Endothelial cell of umbilical vein (primary cell): ENCODE data around the gene ASMT. TPM values are rescaled to one million over a fixed set of nuclear protein-coding genes. Genes with fewer than 3 reads are reported as not detected.
"Not testable (repeated sequence)": the region's sequence is repeated elsewhere in the genome, so short reads cannot be mapped to it uniquely, and the experiment has no call there.

ENCODE experiments used
- Bru-seq: library from RNA; stranded (reverse); fragments of 400-500 nt; gene quantifications from one replicate; lab custom pipeline; 2021; lab: Mats Ljungman, UMichigan
- BruChase-seq, 2 experiments: library from RNA; stranded (reverse); fragments of 400-500 nt; gene quantifications; one replicate each; lab custom pipeline; 2021; lab: Mats Ljungman, UMichigan
- BruUV-seq: library from RNA; stranded (reverse); fragments of 400-500 nt; replicated peaks from 2 replicates; lab custom pipeline; 2021; lab: Mats Ljungman, UMichigan
- CTCF ChIA-PET: fragments of 300-600, 350-600 bp; sonication (Branson Sonifier 250); formaldehyde crosslinking; loops from one replicate; lab custom pipeline; 2021; ENCODE audit warnings: antibody characterized with exemption, inconsistent platforms; lab: Charles Lee
- POLR2A ChIA-PET: fragments of 300-600, 350-600 bp; sonication (Branson Sonifier 250); formaldehyde crosslinking; loops from one replicate; lab custom pipeline; 2021; ENCODE audit warnings: antibody characterized with exemption, inconsistent platforms; lab: Charles Lee
- DNase-seq: peaks from one replicate; pipeline ENCODE4 v3.0.0-alpha.2; 2011; ENCODE audit warnings: low read depth, low spot score
- FAIRE-seq: peaks from 2 replicates; lab custom pipeline; 2011; peaks lifted over from hg19 to GRCh38; lab: Jason Lieb, UNC
- H2AFZ ChIP-seq: 2 replicates; pipeline ENCODE4 v1.6.0; 2012; ENCODE audit warnings: low read depth, low read length, control low read depth, inconsistent platforms
- H3K27ac ChIP-seq: 2 replicates; pipeline ENCODE4 v1.5.1; 2011; ENCODE audit warnings: low read depth, mild to moderate bottlenecking, control low read depth, low read length, moderate library complexity; ENCODE audit not compliant: insufficient read depth
- H3K27me3 ChIP-seq, 2 experiments: 2 replicates each; pipeline versions ENCODE4 v1.6.0 to v1.6.1; 2011; ENCODE audit warnings: low read length in 2 of 2, mixed read lengths in 1 of 2; ENCODE audit not compliant: control insufficient read depth in 2 of 2, insufficient read depth in 2 of 2
- H3K36me3 ChIP-seq, 2 experiments: 2 replicates in 1 of 2; 3 replicates in 1 of 2; pipeline ENCODE4 v1.5.1; 2011; ENCODE audit warnings: low read length in 2 of 2, mild to moderate bottlenecking in 1 of 2, moderate library complexity in 1 of 2; ENCODE audit not compliant: control insufficient read depth in 2 of 2, insufficient read depth in 2 of 2; ENCODE audit errors: extremely low read depth in 1 of 2
- H3K4me1 ChIP-seq: 3 replicates; pipeline ENCODE4 v1.5.1; 2011; ENCODE audit warnings: mild to moderate bottlenecking, low read length; ENCODE audit not compliant: control insufficient read depth, insufficient read depth; ENCODE audit errors: extremely low read depth
- H3K4me2 ChIP-seq: 2 replicates; pipeline ENCODE4 v1.6.1; 2011; ENCODE audit warnings: low read length, control low read depth, mixed read lengths; ENCODE audit not compliant: insufficient read depth
- H3K4me3 ChIP-seq, 3 experiments: fragments of 200-600 bp in 1 of 3; sonication (generic), shearing (Covaris generic) in 1 of 3; replicated peaks in 1 of 3; 2 replicates each; pipeline ENCODE4 v1.5.1; 2011 to 2016; ENCODE audit warnings: control low read depth in 3 of 3, low read length in 3 of 3, mild to moderate bottlenecking in 2 of 3, inconsistent platforms in 1 of 3, low read depth in 1 of 3, moderate library complexity in 1 of 3; ENCODE audit not compliant: insufficient read depth in 1 of 3
- H3K79me2 ChIP-seq: 2 replicates; pipeline ENCODE4 v1.6.0; 2012; ENCODE audit warnings: low read length, inconsistent platforms; ENCODE audit not compliant: control insufficient read depth, insufficient read depth
- H3K9ac ChIP-seq: replicated peaks from 2 replicates; pipeline ENCODE3; 2011; ENCODE audit warnings: low read length, control low read depth; ENCODE audit not compliant: insufficient read depth; ENCODE audit errors: extremely low read depth
- H3K9me1 ChIP-seq: replicated peaks from 3 replicates; pipeline ENCODE4 v1.6.0; 2011; ENCODE audit warnings: mild to moderate bottlenecking, low read length; ENCODE audit not compliant: control insufficient read depth, insufficient read depth; ENCODE audit errors: extremely low read depth
- H3K9me3 ChIP-seq: replicated peaks from 2 replicates; pipeline ENCODE4 v1.5.1; 2012; ENCODE audit warnings: low read length, inconsistent platforms; ENCODE audit not compliant: control insufficient read depth, insufficient read depth
- H4K20me1 ChIP-seq: replicated peaks from 2 replicates; pipeline ENCODE3; 2011; ENCODE audit warnings: mild to moderate bottlenecking, low read length; ENCODE audit not compliant: control insufficient read depth, insufficient read depth; ENCODE audit errors: extremely low read depth
- CTCF ChIP-seq, 2 donors: IDR thresholded peaks; 1 replicate in 1 of 2; 2 replicates in 1 of 2; pipeline ENCODE4 v1.5.1; 2011; ENCODE audit warnings: low read length in 2 of 2, mild to moderate bottlenecking in 2 of 2, moderate library complexity in 2 of 2, control low read depth in 1 of 2, inconsistent platforms in 1 of 2, low read depth in 1 of 2; ENCODE audit not compliant: insufficient read depth in 1 of 2; ENCODE audit errors: extremely low read depth in 1 of 2
- GATA2 ChIP-seq: IDR thresholded peaks from 2 replicates; pipeline ENCODE4 v1.7.0; 2011; ENCODE audit warnings: low read depth, mild to moderate bottlenecking, moderate library complexity, mixed read lengths, low read length; ENCODE audit not compliant: insufficient read length, insufficient read depth
- MAX ChIP-seq: IDR thresholded peaks from 2 replicates; pipeline ENCODE4 v1.6.1; 2011; ENCODE audit not compliant: insufficient read depth, insufficient read length
- MYC ChIP-seq: IDR thresholded peaks from one replicate; pipeline ENCODE4 v1.6.1; 2011; ENCODE audit warnings: mild to moderate bottlenecking, low read depth, low read length
- POLR2A ChIP-seq: IDR thresholded peaks from 2 replicates; pipeline ENCODE4 v1.6.1; 2012; ENCODE audit warnings: low read depth, mild to moderate bottlenecking, control low read depth, low read length
- dilution Hi-C: fragments of 300-500 bp; cut with MboI; formaldehyde crosslinking; loops from one replicate; pipeline ENCODE4 v1.15.0; 2019; ENCODE audit warnings: low sequenced_read_pairs; ENCODE audit not compliant: extremely low pct_ligation_motif_present
- intact Hi-C: fragments of 100-400 bp; cut with micrococcal nuclease; formaldehyde crosslinking; loops from one replicate; pipeline ENCODE4 v1.10.0; 2022
- long read RNA-seq: library from polyadenylated mRNA; stranded (forward); transcript quantifications from one replicate; pipeline ENCODE4 v2.0.0, GENCODE V29; 2021
- polyA minus RNA-seq, 3 experiments: library from RNA; depleted of rRNA, polyadenylated mRNA; stranded (reverse); fragments of >200 nt; gene quantifications; 1 replicate in 1 of 3; 2 replicates in 2 of 3; pipeline ENCODE4 v1.2.3, GENCODE V29; 2011
- polyA plus RNA-seq, 4 experiments: library from polyadenylated mRNA; depleted of rRNA in 3 of 4; stranded (reverse) in 3 of 4; unstranded in 1 of 4; fragments of >200 nt; gene quantifications; 2 replicates each; pipeline versions ENCODE4 v1.2.1 to v1.2.3, GENCODE V29; 2011 to 2012; ENCODE audit warnings: missing spikeins in 1 of 4
- total RNA-seq: library from RNA; stranded (reverse); gene quantifications from 2 replicates; pipeline ENCODE4 v1.2.3, GENCODE V29; 2021

ASMT gene
- total RNA-seq (not detected in 2 replicates), polyA plus RNA-seq (0.10 TPM in 1 of 2 replicates, not detected in the other), polyA minus RNA-seq (0.19 TPM in 1 of 2 replicates, not detected in the other), Bru-seq, nascent RNA (percentile 8 among the genes with signal in this experiment), BruChase-seq, experiment 1, labeled RNA remaining after a 6-hour chase (not detected), BruChase-seq, experiment 2, labeled RNA remaining after a 2-hour chase (percentile 11 among the genes with signal in this experiment)
- polyA plus RNA-seq (2011; cell fraction: cytosol; rRNA removed) = not detected in 2 replicates
- 0.11 and 0.29 TPM in 2 replicates for polyA plus RNA-seq (2011; cell fraction: nucleus; rRNA removed)
- polyA plus RNA-seq (2012) = not detected in 2 replicates
- polyA minus RNA-seq (2011; cell fraction: cytosol; rRNA and poly(A)+ RNA removed) = not detected
- polyA minus RNA-seq (2011; cell fraction: nucleus; rRNA and poly(A)+ RNA removed) = not detected in 2 replicates
- long read RNA-seq = 0 reads

- Histone ChIP-seq H3K4me1 (no peaks in the 10 kb centered on the region), H3K9ac (no peak within 1 kb of the TSS), H3K9me1 (no peaks in the 10 kb centered on the region), H3K9me3 (no peaks in the 10 kb centered on the region), H3K4me2 (no peak within 1 kb of the TSS), H2AFZ (no peak within 1 kb of the TSS), H3K4me3 (no peak within 1 kb of the TSS), H3K79me2 (no peaks in the 10 kb centered on the region), H3K36me3 (no peaks in the 10 kb centered on the region), H4K20me1 (no peaks in the 10 kb centered on the region), H3K27me3 (no peaks in the 10 kb centered on the region), H3K27ac (no peak within 1 kb of the TSS)
- FAIRE-seq (no peak), DNase-seq (no peak)
- ChIA-PET CTCF (no interaction called here), POLR2A (no interaction called here)
- dilution Hi-C loops = no loop called here
- no TSS peak for BruUV-seq
- intact Hi-C loops = no loop called here
- TF ChIP-seq MYC (no peak), CTCF (IDR thresholded peaks at IDR 0.05; ENCODE audit: extremely low read depth in 1 of 2, insufficient read depth in 1 of 2, low read depth in 1 of 2, low read length in 2 of 2) (no peak), GATA2 (no peak), POLR2A (no peak), MAX (no peak)
Observed at GRCh38 chrX:1614927-1615326, at the start of gene ASMT. ASMT (plus strand) TSS chrX:1615059; CDS start chrX:1615200, 141 bp downstream.

GRCh38 chrX:1574181-1574580 lies 40.7 kb upstream of the ASMT start:
- H3K27ac ChIP-seq, POLR2A ChIA-PET, H3K9me3 ChIP-seq, H3K4me1 ChIP-seq, BruUV-seq, H3K27me3 ChIP-seq, CTCF ChIA-PET, H3K9ac ChIP-seq, H3K4me2 ChIP-seq, H4K20me1 ChIP-seq, intact Hi-C loops, dilution Hi-C loops, H3K79me2 ChIP-seq, DNase-seq, H3K4me3 ChIP-seq, H3K9me1 ChIP-seq, FAIRE-seq, H2AFZ ChIP-seq, H3K36me3 ChIP-seq: not testable (repeated sequence)
